ENCODE measurements around the gene HOXC9. TPM values are rescaled to one million over a fixed set of nuclear protein-coding genes. Genes with fewer than 3 reads are reported as not detected.
A peak's percentile ranks its signal among the peaks of the same experiment; 100 is the strongest.

Gene HOXC9
- total and polyA plus RNA-seq, 9 of the 15 experiments (the other 6 are each of a cell fraction or from before 2014, with no cell fraction given), result 1.1 to 10.5 (median 9.3) TPM

DNA sequence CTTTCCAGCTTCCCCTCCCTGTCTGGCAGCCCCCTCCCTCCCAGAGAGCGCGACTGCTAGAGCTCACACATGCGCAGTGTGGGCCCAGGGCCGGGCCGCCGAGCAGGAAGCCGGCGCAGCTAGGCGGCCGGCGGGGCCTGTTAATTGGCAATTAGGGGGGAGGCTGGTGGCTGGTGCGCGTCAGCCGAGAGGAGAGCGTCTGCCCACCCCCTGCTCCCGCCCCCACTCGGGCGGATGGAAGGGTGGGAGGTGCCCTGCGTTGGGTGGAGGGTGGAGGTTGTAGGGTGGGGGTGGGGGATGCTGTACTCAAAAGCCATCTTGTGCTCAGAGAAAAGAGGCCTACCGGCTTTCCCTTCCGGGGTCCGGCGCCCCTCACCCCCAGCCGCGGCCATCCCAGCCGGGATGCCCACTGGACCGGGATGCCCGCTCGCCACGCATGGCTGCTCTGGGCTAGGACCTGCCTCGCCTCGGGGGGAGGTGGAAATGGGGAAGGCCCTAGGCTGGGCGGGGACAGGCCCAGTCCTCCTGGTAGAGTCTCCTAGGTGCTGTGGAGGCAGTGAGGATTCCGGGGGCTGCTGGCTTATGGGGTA lies 18.0 kb downstream of the HOXC9 start (continued):
- no peak for TF ChIP-seq MGA (IDR thresholded peaks at IDR 0.05)
- TF ChIP-seq, protein P1, sequence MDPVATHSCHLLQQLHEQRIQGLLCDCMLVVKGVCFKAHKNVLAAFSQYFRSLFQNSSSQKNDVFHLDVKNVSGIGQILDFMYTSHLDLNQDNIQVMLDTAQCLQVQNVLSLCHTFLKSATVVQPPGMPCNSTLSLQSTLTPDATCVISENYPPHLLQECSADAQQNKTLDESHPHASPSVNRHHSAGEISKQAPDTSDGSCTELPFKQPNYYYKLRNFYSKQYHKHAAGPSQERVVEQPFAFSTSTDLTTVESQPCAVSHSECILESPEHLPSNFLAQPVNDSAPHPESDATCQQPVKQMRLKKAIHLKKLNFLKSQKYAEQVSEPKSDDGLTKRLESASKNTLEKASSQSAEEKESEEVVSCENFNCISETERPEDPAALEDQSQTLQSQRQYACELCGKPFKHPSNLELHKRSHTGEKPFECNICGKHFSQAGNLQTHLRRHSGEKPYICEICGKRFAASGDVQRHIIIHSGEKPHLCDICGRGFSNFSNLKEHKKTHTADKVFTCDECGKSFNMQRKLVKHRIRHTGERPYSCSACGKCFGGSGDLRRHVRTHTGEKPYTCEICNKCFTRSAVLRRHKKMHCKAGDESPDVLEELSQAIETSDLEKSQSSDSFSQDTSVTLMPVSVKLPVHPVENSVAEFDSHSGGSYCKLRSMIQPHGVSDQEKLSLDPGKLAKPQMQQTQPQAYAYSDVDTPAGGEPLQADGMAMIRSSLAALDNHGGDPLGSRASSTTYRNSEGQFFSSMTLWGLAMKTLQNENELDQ (CRISPR knock-in tag; IDR thresholded peaks at IDR 0.05; ENCODE audit: borderline replicate concordance), result no peak
- TF ChIP-seq, protein P2, sequence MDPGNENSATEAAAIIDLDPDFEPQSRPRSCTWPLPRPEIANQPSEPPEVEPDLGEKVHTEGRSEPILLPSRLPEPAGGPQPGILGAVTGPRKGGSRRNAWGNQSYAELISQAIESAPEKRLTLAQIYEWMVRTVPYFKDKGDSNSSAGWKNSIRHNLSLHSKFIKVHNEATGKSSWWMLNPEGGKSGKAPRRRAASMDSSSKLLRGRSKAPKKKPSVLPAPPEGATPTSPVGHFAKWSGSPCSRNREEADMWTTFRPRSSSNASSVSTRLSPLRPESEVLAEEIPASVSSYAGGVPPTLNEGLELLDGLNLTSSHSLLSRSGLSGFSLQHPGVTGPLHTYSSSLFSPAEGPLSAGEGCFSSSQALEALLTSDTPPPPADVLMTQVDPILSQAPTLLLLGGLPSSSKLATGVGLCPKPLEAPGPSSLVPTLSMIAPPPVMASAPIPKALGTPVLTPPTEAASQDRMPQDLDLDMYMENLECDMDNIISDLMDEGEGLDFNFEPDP (CRISPR knock-in tag; IDR thresholded peaks at IDR 0.05), result no peak
- TF ChIP-seq RBM22 (IDR thresholded peaks at IDR 0.05; ENCODE audit: low read depth, low read length, poor library complexity, severe bottlenecking), result no peak
- TF ChIP-seq VEZF1 (CRISPR knock-in tag; IDR thresholded peaks at IDR 0.05), result peak; percentile 96
